ELF-1 (cell line): ENCODE measurements around the gene PLA2G4D.
A peak's percentile ranks its signal among the peaks of the same experiment; 100 is the strongest.

ENCODE experiments used
- DNase-seq: peaks from one replicate; pipeline ENCODE4 v3.0.0-alpha.2; 2016; ENCODE audit warnings: low read depth, low spot score

PLA2G4D gene

GRCh38 chr15:42129364-42129763, 35.0 kb upstream of the PLA2G4D start:
- DNase-seq, result no peak

- DNase-seq, result no peak
These were observed 34.1 kb upstream of the PLA2G4D start for GRCh38 chr15:42128476-42128875.

- DNase-seq, result no peak
These were observed 29.2 kb upstream of the PLA2G4D start for GRCh38 chr15:42123546-42123945.

- DNase-seq, result peak; percentile 33
These were observed 27.3 kb upstream of the PLA2G4D start for GRCh38 chr15:42121682-42122081.

GRCh38 chr15:42121021-42121420, 26.7 kb upstream of the PLA2G4D start:
- DNase-seq, result no peak

- DNase-seq, result no peak
These were observed 25.9 kb upstream of the PLA2G4D start for GRCh38 chr15:42120285-42120684.

- no peak for DNase-seq
These were observed 25.0 kb upstream of the PLA2G4D start for GRCh38 chr15:42119446-42119760.

- DNase-seq, result peak; percentile 48
These were observed 24.5 kb upstream of the PLA2G4D start for GRCh38 chr15:42118650-42119445.

GRCh38 chr15:42111924-42112323, 17.6 kb upstream of the PLA2G4D start:
- no peak for DNase-seq

- no peak for DNase-seq
These were observed 16.0 kb upstream of the PLA2G4D start for GRCh38 chr15:42110367-42110766.

GRCh38 chr15:42108806-42109205, 14.4 kb upstream of the PLA2G4D start:
- no peak for DNase-seq

- DNase-seq, result no peak
These were observed 13.8 kb upstream of the PLA2G4D start for GRCh38 chr15:42108189-42108588.

- no peak for DNase-seq
These were observed 13.1 kb upstream of the PLA2G4D start for GRCh38 chr15:42107473-42107872.

GRCh38 chr15:42106288-42106687, 11.9 kb upstream of the PLA2G4D start:
- DNase-seq, result no peak

GRCh38 chr15:42104095-42104891, 9.9 kb upstream of the PLA2G4D start:
- no peak for DNase-seq

- DNase-seq, result no peak
These were observed 8.4 kb upstream of the PLA2G4D start for GRCh38 chr15:42102646-42103235.

GRCh38 chr15:42101861-42102260, 7.5 kb upstream of the PLA2G4D start:
- DNase-seq, result no peak

GRCh38 chr15:42100021-42100800, 5.8 kb upstream of the PLA2G4D start:
- DNase-seq, result peak; percentile 34

GRCh38 chr15:42097018-42097417, 2.7 kb upstream of the PLA2G4D start:
- DNase-seq, result no peak

GRCh38 chr15:42093966-42094365, 396 bp downstream of the PLA2G4D start:
- no peak for DNase-seq

- peak; percentile 81 for DNase-seq
These were observed 1.7 kb downstream of the PLA2G4D start for GRCh38 chr15:42092398-42093318.
